ENCODE measurements around the gene PGC. TPM values are rescaled to one million over a fixed set of nuclear protein-coding genes. Genes with fewer than 3 reads are reported as not detected.

PGC gene
- total RNA-seq = not detected in 2 replicates
- polyA plus RNA-seq = 0.10 TPM in 1 of 2 replicates, not detected in the other

DNA sequence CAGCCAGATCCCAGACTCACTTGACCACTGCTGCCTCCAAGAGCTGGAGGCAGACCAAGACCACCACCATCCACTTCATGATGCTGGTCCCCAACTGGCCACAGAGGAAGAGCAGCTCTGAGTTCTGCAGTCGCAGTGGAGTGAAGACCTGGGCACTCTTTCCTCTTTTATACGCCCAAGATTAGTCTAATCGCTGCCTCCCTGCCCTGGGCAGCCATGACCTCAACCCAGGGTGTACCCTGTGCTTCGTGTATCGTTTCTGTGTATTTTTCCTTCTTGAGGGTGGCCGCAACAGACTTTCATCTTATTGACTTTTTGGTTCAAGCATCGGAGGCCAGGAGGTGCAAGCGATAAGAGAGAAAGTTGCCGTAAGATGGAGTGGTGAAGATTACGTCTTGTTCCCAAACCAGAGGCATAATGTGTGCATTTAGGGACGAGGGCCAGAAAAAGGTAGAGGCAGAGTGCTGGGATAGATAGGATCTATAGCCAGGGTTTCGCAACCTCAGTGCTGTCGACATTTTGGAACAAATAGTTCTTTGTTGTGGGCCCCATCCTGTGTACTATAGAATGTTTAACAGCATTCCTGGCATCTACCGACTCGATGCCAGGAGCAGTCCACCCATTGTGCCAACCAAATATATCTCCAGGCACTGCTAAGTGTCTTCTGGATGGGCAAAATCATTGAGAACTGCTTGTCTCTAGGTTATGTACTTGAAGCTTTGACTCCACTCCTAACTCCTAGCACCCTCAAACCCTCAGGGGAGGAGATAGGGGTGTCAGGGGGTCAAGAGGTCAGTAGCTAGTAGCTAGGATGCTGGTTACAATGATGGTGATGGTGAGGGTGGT is at the start of gene PGC:
TSS of gene PGC (minus strand) at position 142 of the 846 bp plus-strand sequence. CDS start at position 79, 63 bp downstream.
- Histone ChIP-seq H3K27me3 (no peaks in the 10 kb centered on the region), H3K36me3 (no peaks in the 10 kb centered on the region), H3K27ac (no peak within 1 kb of the TSS), H3K9me3 (ENCODE audit: low read depth) (no peaks in the 10 kb centered on the region), H3K4me3 (no peak within 1 kb of the TSS), H3K4me1 (ENCODE audit: low read depth) (no peaks in the 10 kb centered on the region)
- peak in 1 of 2 donors; percentile 61 for DNase-seq (ENCODE audit: low read depth in 1 of 2, low spot score in 1 of 2)
- TF ChIP-seq, protein P1, sequence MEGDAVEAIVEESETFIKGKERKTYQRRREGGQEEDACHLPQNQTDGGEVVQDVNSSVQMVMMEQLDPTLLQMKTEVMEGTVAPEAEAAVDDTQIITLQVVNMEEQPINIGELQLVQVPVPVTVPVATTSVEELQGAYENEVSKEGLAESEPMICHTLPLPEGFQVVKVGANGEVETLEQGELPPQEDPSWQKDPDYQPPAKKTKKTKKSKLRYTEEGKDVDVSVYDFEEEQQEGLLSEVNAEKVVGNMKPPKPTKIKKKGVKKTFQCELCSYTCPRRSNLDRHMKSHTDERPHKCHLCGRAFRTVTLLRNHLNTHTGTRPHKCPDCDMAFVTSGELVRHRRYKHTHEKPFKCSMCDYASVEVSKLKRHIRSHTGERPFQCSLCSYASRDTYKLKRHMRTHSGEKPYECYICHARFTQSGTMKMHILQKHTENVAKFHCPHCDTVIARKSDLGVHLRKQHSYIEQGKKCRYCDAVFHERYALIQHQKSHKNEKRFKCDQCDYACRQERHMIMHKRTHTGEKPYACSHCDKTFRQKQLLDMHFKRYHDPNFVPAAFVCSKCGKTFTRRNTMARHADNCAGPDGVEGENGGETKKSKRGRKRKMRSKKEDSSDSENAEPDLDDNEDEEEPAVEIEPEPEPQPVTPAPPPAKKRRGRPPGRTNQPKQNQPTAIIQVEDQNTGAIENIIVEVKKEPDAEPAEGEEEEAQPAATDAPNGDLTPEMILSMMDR (IDR thresholded peaks at IDR 0.05; ENCODE audit: low read depth, low read length) = no peak

DNA sequence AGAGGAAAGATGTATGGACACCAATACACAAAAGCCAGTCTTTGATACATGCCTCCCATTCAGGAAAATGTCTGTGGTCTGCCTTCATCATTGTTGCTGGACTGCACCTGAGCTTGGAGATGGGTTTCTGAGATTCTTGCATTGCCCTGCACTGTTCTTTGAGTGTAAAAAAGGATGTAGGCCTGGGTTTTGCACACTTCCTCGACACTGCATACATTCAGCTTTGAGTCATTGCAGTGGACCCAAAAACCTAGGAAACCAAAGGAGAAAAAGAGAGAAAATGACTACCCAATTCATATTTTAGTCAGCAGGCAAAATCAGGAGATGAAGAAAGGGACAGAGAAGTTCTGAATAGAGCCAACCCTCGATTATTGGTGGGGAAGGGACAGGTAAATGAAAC is 49.3 kb upstream of the PGC start:
- Histone ChIP-seq H3K4me3 (no peak overlapping the region), H3K27me3 (no peaks in the 10 kb centered on the region), H3K9me3 (ENCODE audit: low read depth) (no peaks in the 10 kb centered on the region), H3K4me1 (ENCODE audit: low read depth) (no peaks in the 10 kb centered on the region), H3K36me3 (peaks cover 13% of the 10 kb centered on the region), H3K27ac (no peak overlapping the region)
- DNase-seq (ENCODE audit: low read depth in 1 of 2, low spot score in 1 of 2) = no peak
- TF ChIP-seq, protein P1 (IDR thresholded peaks at IDR 0.05; ENCODE audit: low read depth, low read length) = no peak

DNA sequence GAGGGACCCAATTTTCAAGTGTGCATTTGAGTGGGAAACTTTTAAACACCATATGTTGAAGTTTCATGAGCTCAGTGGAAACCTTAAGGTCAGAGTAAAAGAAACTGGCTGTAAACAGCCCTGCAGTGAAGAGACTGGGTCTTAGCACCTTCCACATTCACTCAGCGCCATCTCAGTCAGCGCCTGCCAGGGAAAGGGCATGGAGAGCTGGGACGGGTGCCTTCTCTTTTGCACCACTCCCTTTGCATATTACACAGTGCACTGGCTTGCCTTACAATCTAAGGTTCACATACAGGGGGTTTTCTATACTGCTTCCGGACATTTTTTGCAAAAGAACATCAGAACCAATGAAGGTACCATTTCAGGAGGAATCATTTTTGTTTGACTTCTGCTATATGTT is 44.8 kb upstream of the PGC start:
- H3K27me3 ChIP-seq = no peaks in the 10 kb centered on the region
- H3K4me1 ChIP-seq (ENCODE audit: low read depth) = no peaks in the 10 kb centered on the region
- TF ChIP-seq, protein P1 (IDR thresholded peaks at IDR 0.05; ENCODE audit: low read depth, low read length) = no peak
- no peaks in the 10 kb centered on the region for H3K9me3 ChIP-seq (ENCODE audit: low read depth)
- peak overlapping the region; percentile 46 for H3K27ac ChIP-seq
- H3K36me3 ChIP-seq = peaks cover 10% of the 10 kb centered on the region
- no peak for DNase-seq (ENCODE audit: low read depth in 1 of 2, low spot score in 1 of 2)
- H3K4me3 ChIP-seq = no peak overlapping the region

DNA sequence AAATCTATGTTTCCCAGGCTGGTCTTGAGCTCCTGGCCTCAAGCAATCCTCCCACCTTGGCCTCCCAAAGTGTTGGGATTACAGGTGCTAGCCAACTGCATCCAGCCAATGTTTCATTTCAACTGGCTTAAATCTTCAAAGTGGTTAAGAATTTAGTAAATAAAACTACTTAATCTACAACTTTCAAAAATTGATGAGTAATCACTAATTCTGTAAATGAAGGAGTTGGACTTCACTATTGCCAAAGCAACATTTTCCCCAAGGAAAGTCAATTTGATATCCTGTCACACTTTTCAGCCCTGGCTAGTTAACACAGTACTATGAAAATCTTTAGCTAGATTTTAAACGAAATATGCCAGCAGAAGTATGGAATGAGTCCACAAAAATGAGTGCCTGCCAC is 44.1 kb upstream of the PGC start:
- no peak overlapping the region for H3K4me3 ChIP-seq
- TF ChIP-seq, protein P1 (IDR thresholded peaks at IDR 0.05; ENCODE audit: low read depth, low read length) = no peak
- H3K36me3 ChIP-seq = peaks cover 10% of the 10 kb centered on the region

DNA sequence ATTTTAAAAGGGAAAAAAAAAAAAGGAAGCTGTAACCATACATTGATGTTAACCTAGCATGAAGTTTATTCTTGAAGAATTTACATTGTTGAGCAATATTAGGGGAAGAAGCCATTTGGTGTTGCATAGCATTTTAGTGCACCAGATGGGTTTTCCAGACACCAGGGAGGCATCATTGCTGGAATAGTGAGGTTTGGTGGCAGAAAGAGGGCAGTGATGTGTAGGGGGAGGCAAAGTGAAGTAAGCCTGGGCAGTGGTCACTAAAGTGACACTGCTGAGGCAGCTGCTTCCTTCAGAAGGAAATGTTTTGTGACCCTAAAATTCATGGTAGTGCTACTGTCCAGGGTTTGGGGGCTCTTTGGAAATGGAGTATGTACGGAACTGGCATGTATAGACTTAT is 42.8 kb upstream of the PGC start:
- no peak overlapping the region for H3K27ac ChIP-seq
- DNase-seq (ENCODE audit: low read depth in 1 of 2, low spot score in 1 of 2) = no peak
- TF ChIP-seq, protein P1 (IDR thresholded peaks at IDR 0.05; ENCODE audit: low read depth, low read length) = no peak
- H3K4me1 ChIP-seq (ENCODE audit: low read depth) = peaks cover 9% of the 10 kb centered on the region
- H3K9me3 ChIP-seq (ENCODE audit: low read depth) = no peaks in the 10 kb centered on the region
- H3K36me3 ChIP-seq = peaks cover 10% of the 10 kb centered on the region
- no peaks in the 10 kb centered on the region for H3K27me3 ChIP-seq
- H3K4me3 ChIP-seq = no peak overlapping the region

More for the DNA sequence above, 44.1 kb upstream of the PGC start:
- no peaks in the 10 kb centered on the region for H3K9me3 ChIP-seq (ENCODE audit: low read depth)
- no peaks in the 10 kb centered on the region for H3K4me1 ChIP-seq (ENCODE audit: low read depth)
- H3K27me3 ChIP-seq = no peaks in the 10 kb centered on the region
- H3K27ac ChIP-seq = peak overlapping the region; percentile 46
- no peak for DNase-seq (ENCODE audit: low read depth in 1 of 2, low spot score in 1 of 2)

Measured in cardiac muscle cell (in vitro differentiated cells and primary cell).